Measurements from ENCODE around the gene ITPR2.

DNA sequence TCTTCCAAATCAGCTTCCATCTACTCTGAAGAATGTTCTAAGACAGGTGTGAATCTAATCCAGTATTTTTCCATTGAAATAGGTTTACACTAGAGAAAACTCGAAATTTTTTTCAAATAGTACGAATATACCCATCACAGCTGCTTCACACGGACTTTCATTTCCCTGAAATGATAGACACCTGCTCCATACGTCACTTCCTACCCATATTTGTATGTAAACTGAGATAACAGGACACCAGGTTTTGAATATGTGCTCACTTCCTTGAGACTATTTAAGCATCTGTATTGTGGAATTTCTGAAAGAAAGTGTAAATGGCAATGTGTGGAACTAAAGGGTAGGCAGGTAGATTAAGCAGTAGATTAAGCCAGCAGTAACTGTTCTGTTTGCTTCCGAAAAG lies 13.4 kb upstream of the ITPR2 start:
- TF ChIP-seq, protein P1, sequence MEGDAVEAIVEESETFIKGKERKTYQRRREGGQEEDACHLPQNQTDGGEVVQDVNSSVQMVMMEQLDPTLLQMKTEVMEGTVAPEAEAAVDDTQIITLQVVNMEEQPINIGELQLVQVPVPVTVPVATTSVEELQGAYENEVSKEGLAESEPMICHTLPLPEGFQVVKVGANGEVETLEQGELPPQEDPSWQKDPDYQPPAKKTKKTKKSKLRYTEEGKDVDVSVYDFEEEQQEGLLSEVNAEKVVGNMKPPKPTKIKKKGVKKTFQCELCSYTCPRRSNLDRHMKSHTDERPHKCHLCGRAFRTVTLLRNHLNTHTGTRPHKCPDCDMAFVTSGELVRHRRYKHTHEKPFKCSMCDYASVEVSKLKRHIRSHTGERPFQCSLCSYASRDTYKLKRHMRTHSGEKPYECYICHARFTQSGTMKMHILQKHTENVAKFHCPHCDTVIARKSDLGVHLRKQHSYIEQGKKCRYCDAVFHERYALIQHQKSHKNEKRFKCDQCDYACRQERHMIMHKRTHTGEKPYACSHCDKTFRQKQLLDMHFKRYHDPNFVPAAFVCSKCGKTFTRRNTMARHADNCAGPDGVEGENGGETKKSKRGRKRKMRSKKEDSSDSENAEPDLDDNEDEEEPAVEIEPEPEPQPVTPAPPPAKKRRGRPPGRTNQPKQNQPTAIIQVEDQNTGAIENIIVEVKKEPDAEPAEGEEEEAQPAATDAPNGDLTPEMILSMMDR (IDR thresholded peaks at IDR 0.05) = no peak
- TF ChIP-seq POLR2A (IDR thresholded peaks at IDR 0.05) = no peak

Measured in adrenal gland (tissue), 5 donors.